ENCODE measurements around the gene CHPF2.

CHPF2 gene

DNA sequence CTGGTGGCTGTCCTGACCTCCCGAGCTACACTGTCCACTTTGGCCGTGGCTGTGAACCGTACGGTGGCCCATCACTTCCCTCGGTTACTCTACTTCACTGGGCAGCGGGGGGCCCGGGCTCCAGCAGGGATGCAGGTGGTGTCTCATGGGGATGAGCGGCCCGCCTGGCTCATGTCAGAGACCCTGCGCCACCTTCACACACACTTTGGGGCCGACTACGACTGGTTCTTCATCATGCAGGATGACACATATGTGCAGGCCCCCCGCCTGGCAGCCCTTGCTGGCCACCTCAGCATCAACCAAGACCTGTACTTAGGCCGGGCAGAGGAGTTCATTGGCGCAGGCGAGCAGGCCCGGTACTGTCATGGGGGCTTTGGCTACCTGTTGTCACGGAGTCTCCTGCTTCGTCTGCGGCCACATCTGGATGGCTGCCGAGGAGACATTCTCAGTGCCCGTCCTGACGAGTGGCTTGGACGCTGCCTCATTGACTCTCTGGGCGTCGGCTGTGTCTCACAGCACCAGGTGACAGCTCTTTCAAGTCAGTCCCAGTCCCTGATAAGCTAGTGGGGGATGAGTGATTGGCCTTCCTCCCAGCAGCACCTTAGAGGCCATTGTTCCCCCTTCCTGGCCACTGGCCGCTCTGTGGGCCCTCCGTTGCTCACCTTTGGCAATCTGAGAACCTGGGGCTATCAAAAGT, 3.0 kb downstream of the CHPF2 start:
- DNase-seq (ENCODE audit: low read depth): no peak

DNA sequence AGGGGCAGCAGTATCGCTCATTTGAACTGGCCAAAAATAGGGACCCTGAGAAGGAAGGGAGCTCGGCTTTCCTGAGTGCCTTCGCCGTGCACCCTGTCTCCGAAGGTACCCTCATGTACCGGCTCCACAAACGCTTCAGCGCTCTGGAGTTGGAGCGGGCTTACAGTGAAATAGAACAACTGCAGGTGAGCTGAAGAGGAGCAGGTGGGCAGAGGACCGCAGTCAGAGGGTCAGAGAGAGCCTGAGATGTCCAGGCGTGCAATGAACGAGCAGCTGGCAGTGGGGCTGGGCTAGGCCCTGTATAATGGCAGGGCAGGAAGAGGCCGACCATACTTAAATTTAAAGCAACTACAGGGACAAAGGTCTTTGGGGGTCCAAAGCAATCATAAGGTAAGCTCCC, 4.1 kb downstream of the CHPF2 start:
- DNase-seq (ENCODE audit: low read depth): no peak

DNA sequence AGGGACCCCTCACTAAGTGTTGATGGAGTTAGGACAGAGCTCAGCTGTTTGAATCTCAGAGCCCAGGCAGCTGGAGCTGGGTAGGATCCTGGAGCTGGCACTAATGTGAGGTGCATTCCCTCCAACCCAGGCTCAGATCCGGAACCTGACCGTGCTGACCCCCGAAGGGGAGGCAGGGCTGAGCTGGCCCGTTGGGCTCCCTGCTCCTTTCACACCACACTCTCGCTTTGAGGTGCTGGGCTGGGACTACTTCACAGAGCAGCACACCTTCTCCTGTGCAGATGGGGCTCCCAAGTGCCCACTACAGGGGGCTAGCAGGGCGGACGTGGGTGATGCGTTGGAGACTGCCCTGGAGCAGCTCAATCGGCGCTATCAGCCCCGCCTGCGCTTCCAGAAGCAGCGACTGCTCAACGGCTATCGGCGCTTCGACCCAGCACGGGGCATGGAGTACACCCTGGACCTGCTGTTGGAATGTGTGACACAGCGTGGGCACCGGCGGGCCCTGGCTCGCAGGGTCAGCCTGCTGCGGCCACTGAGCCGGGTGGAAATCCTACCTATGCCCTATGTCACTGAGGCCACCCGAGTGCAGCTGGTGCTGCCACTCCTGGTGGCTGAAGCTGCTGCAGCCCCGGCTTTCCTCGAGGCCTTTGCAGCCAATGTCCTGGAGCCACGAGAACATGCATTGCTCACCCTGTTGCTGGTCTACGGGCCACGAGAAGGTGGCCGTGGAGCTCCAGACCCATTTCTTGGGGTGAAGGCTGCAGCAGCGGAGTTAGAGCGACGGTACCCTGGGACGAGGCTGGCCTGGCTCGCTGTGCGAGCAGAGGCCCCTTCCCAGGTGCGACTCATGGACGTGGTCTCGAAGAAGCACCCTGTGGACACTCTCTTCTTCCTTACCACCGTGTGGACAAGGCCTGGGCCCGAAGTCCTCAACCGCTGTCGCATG, 5.2 kb downstream of the CHPF2 start:
- no peak for DNase-seq (ENCODE audit: low read depth)

DNA sequence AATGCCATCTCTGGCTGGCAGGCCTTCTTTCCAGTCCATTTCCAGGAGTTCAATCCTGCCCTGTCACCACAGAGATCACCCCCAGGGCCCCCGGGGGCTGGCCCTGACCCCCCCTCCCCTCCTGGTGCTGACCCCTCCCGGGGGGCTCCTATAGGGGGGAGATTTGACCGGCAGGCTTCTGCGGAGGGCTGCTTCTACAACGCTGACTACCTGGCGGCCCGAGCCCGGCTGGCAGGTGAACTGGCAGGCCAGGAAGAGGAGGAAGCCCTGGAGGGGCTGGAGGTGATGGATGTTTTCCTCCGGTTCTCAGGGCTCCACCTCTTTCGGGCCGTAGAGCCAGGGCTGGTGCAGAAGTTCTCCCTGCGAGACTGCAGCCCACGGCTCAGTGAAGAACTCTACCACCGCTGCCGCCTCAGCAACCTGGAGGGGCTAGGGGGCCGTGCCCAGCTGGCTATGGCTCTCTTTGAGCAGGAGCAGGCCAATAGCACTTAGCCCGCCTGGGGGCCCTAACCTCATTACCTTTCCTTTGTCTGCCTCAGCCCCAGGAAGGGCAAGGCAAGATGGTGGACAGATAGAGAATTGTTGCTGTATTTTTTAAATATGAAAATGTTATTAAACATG, 6.0 kb downstream of the CHPF2 start:
- DNase-seq (ENCODE audit: low read depth): no peak

DNA sequence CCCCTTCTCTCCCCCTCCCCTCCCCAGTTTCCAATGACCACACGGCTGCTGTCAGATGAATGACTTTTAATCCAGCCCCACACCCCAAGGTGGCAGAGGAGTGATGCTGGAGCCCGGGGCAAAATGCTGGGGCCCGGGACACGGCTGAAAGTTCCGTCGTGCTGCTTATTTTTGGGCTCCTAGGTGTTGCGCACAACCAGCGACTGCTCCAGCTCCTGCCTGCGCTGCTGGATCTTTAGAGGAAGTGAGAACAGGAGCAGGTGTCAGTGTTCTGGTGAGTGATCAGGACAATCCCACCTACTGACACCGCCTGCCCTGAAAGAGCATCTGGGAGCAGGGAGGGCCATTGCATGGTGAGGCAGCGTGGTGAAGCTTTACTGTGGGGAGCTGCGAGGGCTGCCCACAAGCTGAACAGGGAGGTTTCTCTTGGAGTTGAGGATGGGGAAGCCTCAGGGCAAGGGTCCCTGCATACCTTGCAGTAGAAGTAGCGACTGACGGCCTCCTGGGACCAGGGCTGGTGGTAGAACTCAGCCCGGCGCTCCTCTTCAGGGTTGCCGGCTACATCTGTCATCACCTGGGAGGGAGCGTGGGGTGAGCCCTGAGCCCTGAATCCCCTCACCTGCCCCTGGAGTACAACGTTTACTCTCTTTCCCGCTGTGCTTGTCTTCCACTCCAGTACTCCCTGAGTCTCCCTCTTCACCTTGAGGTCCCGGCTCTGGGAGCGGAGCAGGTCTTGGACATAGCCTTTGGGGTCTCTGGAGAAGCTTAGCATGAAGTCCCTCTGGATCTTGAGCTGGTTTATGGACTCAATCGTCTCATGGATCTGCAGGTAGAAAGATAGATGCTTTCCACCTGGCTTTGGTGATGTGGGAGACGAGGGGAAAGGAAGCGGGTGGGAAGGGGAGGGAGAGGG, 6.9 kb downstream of the CHPF2 start:
- no peak for DNase-seq (ENCODE audit: low read depth)

DNA sequence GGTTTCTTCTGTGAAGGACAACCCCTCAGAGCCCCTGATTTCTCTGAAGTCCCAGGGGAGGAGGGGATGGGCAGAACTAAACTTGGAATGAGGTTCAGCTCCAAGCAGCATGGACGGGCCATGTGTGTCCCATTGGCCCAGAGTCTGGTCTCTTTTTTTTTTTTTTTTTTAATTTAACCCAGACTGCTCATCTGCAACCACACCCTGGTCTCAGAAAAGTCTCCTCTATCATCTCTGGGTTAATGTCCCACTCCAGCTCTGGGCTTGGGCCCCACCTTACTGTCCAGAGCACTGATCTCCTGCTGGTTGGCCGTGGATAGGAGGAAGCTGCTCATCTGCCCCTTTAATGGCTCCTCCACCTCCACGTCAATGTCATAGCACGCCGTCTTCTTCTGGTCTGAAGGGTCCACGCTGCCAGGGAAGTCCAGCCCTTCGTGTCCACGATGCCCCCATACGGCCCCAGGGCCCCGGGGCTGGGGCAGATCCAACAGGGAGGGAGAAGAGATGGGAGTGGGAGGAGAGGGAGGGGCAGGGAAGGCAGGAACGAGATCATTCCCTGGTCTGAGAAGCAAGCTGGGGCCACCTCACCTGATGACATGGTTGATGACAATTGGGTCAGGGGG, 7.7 kb downstream of the CHPF2 start:
- no peak for DNase-seq (ENCODE audit: low read depth)

DNA sequence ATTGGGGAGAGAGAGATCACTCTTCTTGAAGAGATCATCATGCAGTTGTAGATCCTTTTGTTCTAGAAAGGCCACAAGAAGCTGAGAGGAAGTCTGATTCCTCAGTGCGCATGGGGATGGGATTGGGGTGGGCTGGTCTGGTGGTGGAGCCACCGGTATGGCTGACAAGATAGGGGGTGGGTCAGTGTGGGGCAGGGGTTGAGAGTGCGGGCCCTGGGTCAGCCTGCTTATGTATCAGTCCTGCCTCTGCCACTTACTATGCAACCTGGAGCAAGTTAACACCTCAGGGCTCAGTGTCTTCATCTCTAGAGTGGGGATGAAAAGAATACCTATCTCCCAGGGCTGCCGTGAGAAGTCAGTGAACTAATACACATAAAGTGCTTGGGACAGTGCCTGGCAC, 8.3 kb downstream of the CHPF2 start:
- no peak for DNase-seq (ENCODE audit: low read depth)

DNA sequence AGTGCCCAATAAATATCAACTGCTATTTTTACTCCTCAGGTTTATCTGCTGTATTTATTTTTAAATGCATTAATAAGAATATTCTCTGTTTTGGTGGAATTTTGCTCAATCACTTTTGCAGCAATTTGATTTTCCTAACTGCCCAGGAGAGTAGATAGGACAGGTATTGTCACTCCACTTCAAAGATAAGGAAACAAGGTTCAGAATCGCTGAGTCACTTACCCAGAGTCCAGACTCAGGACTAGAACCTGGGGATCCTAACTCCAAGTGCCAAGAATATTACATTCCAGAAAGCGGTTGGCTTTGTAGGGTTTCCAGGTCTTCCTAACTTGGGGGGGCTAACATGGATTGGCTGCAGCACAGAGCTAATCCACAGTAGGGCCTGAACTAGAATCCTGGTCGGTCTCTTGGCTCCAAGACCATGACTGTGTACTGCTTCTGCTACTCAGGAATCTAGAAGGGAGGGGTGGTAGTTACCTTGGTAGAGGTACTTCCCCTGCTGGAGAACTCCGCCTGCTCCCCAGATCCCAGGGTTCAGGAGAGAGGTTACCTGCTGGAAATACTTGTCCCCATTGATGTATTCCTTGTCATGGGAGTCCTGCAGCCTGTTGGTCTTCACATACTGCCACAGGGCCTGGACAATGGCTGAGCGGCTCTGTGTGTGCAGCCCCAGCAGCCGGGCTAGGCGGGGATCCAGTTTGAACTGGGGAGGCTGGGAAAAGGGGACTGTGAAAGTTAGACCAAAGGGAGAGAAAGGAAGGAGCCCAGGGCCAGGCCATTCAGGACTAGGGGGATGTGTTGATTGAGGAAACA, 8.9 kb downstream of the CHPF2 start:
- DNase-seq (ENCODE audit: low read depth): no peak

DNA sequence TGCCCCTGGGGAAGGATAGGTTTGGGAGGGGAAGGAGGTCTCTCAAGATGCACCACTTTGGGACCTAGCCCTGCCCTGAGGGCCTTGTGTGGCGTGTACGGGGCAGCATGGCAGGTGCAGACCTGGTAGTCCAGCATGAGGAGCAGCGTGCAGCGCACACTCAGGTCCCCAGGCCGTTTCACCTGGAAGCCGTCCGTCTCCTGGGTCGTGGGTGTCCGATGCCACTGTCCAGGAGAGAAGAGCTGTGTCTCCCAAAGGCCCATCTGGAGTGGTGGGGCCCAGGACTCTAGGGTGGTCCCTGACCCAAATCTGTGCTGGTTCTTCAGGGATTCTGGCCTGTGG, 9.4 kb downstream of the CHPF2 start:
- DNase-seq (ENCODE audit: low read depth): no peak

DNA sequence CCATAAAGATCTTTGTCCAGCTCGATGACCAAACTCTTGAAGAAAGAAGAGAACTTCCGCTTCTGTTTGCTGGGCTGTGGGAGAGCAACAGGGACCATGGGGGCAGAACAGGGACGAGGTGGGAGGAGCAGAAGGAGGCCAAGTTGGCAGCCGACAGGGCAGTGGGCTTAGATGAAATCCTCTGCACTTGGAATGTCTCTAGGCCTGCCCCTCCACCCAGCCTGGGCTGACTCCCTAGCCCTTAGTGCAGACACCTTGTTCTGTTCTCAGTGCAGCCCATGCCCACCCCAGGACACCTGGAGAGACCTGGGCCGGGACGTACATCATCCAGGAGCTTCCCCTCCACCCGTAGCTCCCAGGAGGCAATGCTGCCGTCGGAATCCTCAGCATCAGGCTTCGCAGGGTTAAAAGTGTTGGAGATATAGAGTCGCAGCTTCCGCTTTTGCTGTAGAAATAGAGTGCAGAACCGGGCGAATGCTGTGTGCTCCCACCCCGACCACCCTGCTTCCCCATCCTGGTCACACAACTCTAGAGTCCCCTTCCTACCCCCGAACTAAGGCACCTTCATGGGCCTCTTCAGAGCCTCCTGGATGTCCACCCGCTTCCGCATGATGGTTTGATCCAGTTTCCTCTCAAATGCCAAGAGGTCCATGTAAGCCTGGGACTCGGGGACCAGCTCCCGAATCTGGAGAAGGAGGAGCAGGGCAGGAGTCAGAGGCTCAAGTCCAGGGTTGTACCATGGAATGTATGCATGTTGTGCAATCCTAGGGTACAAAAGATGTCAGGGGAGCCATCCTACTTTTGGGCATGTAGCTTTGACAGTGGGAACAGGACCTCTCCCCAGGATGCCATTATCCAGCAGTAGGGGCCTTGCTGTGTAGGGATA, 10.1 kb downstream of the CHPF2 start:
- DNase-seq (ENCODE audit: low read depth): no peak

DNA sequence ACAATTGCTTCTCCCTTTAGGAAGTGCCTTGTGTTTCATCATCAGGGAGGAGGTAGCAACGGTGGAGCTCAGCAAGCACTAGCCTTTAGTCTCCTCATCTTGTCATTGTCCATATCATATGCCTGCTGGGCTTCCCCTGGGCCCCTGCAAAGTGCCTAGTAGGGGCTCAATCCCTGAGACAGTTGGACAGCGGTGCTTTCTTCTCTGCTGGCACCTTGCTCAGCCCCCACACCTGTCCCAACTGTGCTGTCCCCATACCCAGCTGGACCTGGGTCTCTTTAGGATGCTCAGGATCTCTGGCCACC, 10.7 kb downstream of the CHPF2 start:
- DNase-seq (ENCODE audit: low read depth): no peak

DNA sequence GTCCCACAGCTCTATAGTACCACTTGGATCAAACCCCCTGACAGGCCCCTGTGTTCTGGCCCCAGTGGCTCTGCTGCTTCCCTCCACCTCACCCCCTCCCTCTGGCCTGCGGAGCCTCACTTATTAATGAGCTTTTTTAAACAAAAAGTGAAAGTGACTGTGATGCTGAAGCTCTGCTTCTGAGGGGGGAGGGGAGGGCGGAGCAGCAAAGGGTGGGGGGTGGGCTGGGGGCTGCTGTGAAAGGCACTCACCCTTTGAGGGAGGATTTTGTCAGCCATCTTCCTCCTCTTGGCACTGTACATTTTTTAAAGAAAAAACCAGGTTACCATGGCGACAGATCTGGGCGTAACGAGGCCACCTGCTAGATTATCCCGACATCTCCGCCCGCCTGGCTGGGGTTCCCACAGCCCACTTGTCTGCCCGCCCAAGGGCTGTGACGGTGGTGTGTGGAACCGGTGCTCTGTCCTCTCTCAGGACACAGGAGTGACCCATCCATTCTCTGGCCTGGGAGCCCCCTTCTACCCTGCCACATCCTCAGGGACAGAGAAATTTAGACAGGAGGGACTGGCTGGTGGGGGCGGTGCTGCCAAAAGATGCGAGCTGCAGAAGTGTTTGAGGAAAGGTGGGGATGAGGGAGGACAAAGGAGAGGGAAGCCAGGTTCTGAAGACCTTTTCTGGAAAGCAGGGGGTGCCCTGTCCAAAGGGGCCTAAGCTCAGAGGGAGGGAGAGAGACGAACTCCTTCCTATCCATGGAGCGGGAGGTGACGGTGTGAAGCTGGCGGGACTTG, 11.3 kb downstream of the CHPF2 start:
- DNase-seq (ENCODE audit: low read depth): no peak

DNA sequence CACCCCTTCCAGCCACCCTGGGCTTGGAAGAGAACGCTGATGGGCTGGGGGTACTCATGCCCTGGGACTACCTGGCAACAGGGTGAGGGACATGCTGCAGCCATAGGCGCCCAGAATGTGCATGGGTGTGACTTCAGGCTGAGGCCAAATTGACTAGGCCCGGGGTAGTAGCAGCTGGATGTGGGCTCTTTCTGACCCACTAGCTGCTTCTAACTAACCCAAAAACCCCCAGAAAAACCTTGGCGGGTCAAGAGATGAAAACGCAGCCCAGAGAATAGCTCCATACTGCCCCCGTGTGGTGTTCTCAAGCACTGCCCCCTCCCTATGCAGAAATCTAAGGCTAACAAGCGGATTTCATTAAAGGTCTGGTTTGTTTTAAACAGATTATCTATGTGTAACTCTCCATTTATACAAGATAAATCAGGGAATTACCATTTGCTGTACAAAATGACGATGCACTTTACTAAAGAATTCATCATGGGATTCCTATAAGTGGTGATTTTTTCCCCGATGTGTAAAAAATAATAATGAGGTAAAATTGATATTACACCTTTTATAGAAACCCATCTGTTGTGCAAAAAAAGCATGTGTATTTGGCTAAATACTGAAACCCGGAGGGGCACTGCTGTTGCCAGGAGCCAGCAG, 12.0 kb downstream of the CHPF2 start:
- DNase-seq (ENCODE audit: low read depth): no peak

DNA sequence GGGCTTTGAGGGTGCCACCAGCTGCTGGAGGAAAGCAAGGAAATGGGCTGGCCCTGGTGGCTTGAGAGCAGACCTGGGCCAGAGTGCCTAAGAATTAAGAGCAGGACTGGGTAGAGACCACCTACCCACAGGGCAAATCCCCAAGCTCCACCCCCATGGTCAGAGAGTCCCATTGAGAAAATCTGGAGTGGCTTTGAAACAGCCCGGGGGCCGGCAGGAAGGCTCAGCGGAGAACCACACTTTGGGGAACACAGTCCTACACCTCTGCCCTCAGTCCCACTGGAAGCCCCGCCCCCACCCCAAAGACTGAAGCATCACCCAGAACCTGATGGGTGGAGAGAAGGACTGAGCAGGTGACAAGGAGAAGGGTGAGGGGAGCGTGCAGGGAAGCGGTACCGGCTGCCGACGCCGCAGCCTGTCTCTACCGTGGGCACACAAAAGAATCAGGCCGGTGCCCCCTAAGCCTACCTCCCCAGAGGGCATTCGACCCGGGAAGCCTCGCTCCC, 12.6 kb downstream of the CHPF2 start:
- no peak for DNase-seq (ENCODE audit: low read depth)

DNA sequence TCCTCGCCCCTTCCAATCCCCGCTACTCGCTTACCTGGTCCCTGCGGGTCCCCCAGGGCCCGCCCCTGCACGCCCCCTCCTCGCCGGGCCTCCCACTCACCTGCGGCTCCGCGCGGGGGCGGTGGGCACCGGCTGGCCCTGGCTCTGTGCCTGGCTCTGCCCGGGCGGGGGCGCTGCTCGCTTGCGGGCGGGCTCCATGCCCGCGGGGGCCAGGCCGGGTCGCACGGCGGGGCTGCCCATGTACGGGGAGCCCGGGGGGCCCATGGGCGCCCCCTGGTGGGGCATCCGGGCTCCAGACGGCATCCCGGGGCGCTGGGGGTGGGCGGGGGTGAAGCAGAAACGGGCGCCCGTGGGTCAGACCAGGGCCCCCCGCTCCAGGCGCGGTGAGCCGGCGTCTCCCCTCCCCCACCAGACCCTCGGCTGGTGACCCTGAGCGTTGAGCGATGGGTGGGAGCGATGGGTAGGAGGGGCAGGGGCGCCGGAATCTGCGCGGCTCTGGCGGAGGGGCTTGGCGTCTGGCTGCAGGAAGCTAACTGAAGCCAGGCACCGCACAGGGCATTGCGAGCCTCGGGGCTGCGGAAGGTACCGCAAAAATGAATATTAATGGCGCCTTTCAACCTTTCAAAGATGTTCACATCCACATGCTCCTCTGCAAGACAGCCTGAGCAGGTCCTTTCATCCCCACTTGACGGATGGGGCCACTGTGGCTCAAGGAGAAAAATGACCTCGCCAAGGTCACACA, 13.2 kb downstream of the CHPF2 start:
- DNase-seq (ENCODE audit: low read depth): peak; percentile 55

DNA sequence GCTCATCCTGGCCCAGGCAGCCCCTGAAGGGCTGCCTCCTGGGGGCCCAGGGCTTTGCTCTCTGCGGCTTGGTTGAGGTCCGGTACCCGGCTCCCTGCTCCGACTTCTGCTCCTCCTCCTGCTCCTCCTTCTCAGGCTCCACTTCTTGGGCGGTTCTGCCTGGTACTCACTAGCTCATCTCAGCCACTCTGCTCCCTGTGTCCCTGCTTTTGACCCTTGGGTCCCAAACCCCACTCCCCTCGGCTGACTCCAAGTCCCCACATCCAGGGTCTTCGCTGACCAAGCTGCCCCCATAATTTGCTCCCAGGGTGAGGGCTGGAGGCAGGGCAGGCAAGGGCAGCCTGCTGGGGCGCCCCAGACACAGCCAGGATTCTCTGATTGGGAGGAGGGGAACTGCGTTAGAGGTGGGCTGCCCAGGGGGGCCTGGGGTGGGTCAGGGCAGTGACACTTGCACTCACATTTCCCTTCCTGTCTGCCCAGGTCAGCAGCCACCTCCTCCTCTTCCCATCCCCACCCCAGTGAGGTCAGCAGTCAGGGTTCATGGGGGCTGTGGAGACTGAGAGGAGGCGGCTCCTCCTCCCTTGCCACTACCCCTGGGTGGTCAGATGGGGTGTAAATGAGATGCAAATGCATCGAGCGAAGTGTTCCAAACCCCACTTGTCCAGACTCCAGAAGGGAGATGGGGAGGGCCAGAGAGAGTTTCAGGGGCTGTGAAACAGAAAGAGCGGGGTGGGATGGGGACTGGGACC, 14.0 kb downstream of the CHPF2 start:
- DNase-seq (ENCODE audit: low read depth): no peak

Measured in stimulated activated CD8-positive, alpha-beta memory T cell treated with anti-CD3 and anti-CD28 coated beads, Interleukin-12 subunit alpha, Interleukin-12 subunit beta, amount 100 ng/mL, for 4 hours (primary cell).